ENCODE measurements around the gene ZG16.
"Not testable (repeated sequence)": the region's sequence is repeated elsewhere in the genome, so short reads cannot be mapped to it uniquely, and the experiment has no call there.

DNA sequence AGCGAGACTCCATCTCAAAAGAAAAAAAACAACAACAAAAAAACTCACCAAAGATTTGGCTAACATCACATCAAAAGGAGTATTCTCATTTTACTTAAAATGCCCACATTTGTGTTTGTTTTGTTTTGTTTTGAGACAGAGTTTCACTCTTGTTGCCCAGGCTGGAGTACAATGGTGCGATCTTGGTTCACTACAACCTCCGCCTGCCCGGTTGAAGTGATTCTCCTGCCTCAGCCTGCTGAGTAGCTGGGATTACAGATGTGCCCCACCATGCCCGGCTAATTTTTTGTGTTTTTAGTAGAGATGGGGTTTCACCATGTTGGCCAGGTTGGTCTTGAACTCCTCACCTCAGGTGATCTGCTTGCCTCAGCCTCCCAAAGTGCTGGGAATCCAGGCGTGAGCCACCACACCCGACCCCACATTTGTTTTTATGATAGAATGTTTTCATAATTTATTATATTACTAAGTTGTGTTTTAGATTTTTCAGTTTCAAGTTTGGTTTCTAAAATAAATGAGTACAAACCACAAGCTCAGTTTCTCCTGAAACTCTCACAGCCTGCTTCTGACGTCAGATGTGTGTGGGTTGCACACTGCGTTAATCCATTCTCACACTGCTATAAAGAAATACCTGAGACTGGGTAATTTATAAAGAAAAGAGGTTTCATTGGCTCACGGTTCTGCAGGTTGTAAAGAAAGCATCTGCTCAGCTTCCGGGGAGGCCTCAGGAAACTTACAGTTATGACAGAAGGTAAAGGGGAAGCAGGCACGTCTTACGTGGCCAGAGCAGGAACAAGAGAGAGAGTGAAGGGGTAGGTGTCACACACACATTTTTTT is 46.1 kb upstream of the ZG16 start:
- TF ChIP-seq, protein P1, sequence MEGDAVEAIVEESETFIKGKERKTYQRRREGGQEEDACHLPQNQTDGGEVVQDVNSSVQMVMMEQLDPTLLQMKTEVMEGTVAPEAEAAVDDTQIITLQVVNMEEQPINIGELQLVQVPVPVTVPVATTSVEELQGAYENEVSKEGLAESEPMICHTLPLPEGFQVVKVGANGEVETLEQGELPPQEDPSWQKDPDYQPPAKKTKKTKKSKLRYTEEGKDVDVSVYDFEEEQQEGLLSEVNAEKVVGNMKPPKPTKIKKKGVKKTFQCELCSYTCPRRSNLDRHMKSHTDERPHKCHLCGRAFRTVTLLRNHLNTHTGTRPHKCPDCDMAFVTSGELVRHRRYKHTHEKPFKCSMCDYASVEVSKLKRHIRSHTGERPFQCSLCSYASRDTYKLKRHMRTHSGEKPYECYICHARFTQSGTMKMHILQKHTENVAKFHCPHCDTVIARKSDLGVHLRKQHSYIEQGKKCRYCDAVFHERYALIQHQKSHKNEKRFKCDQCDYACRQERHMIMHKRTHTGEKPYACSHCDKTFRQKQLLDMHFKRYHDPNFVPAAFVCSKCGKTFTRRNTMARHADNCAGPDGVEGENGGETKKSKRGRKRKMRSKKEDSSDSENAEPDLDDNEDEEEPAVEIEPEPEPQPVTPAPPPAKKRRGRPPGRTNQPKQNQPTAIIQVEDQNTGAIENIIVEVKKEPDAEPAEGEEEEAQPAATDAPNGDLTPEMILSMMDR (IDR thresholded peaks at IDR 0.05 in 2 of 3, conservative IDR thresholded peaks at IDR 0.05 in 1 of 3; ENCODE audit: insufficient read depth in 2 of 3, low read depth in 1 of 3, low read length in 3 of 3), result not testable (repeated sequence)
- TF ChIP-seq KLF16 (IDR thresholded peaks at IDR 0.05); NBN (IDR thresholded peaks at IDR 0.05; ENCODE audit: low read depth): not testable (repeated sequence)
